T-cell (primary cell): ENCODE results near the gene LMAN2L. TPM values are rescaled to one million over a fixed set of nuclear protein-coding genes. Genes with fewer than 3 reads are reported as not detected.
A peak's percentile ranks its signal among the peaks of the same experiment; 100 is the strongest.

Experiments used
- ATAC-seq, 4 experiments: fragments of 200-7000 bp in 3 of 4; fragments of 150-1000 bp in 1 of 4; cut with Tn5 transposase; replicated peaks in 1 of 4; 1 replicate in 3 of 4; 2 replicates in 1 of 4; pipeline ENCODE4 v1.10.0; 2021; ENCODE audit warnings: moderate library complexity in 3 of 4, mild to moderate bottlenecking in 2 of 4, moderate number of reproducible peaks in 1 of 4
- CTCF ChIA-PET, 2 donors: fragments of 300-600 bp; sonication (Branson Sonifier 250); formaldehyde crosslinking; loops; one replicate each; lab custom pipeline; 2022; ENCODE audit warnings: antibody characterized with exemption in 2 of 2; lab: Charles Lee
- POLR2A ChIA-PET, 2 donors: fragments of 300-600 bp; sonication (Branson Sonifier 250); formaldehyde crosslinking; loops; one replicate each; lab custom pipeline; 2022; ENCODE audit warnings: antibody characterized with exemption in 2 of 2; lab: Charles Lee
- DNase-seq, 35 experiments: peaks; one replicate each; pipeline versions ENCODE4 v3.0.0 to v3.0.0-alpha.2; 2013 to 2023
- H3K27ac ChIP-seq: one replicate; pipeline ENCODE4 v1.5.1; 2013; ENCODE audit warnings: low read length
- H3K27me3 ChIP-seq, 2 experiments: replicated peaks in 1 of 2; 1 replicate in 1 of 2; 2 replicates in 1 of 2; pipeline versions ENCODE4 v1.6.1 to v1.7.0; 2013; ENCODE audit warnings: low read length in 1 of 2, mixed read lengths in 1 of 2; ENCODE audit not compliant: control insufficient read depth in 2 of 2, insufficient read depth in 2 of 2; ENCODE audit errors: extremely low read depth in 1 of 2
- H3K36me3 ChIP-seq, 2 donors: 1 replicate in 1 of 2; 2 replicates in 1 of 2; pipeline versions ENCODE4 v1.6.1 to v1.7.0; 2013; ENCODE audit warnings: low read length in 1 of 2; ENCODE audit not compliant: control insufficient read depth in 2 of 2, insufficient read depth in 1 of 2; ENCODE audit errors: extremely low read depth in 1 of 2
- H3K4me1 ChIP-seq, 2 experiments: 1 replicate in 1 of 2; 2 replicates in 1 of 2; pipeline versions ENCODE4 v1.6.1 to v1.7.0; 2013; ENCODE audit warnings: low read length in 2 of 2, mixed read lengths in 1 of 2; ENCODE audit not compliant: insufficient read depth in 2 of 2, control insufficient read depth in 1 of 2; ENCODE audit errors: extremely low read depth in 1 of 2
- H3K4me3 ChIP-seq, 2 donors: 1 replicate in 1 of 2; 2 replicates in 1 of 2; pipeline versions ENCODE4 v1.5.1 to v1.7.0; 2013; ENCODE audit warnings: mild to moderate bottlenecking in 2 of 2, low read length in 1 of 2, moderate library complexity in 1 of 2; ENCODE audit not compliant: control insufficient read depth in 1 of 2; ENCODE audit errors: extremely low read depth in 1 of 2
- H3K9me3 ChIP-seq: 2 replicates; pipeline ENCODE4 v1.7.0; 2013
- H3K27ac Mint-ChIP-seq, 2 donors: one replicate each; pipeline ENCODE4 v1.8.0; 2020 to 2021; ENCODE audit warnings: mild to moderate bottlenecking in 2 of 2, mixed read lengths in 2 of 2
- H3K27me3 Mint-ChIP-seq, 2 donors: one replicate each; pipeline ENCODE4 v1.8.0; 2021 to 2022; ENCODE audit warnings: mixed read lengths in 2 of 2
- H3K36me3 Mint-ChIP-seq: one replicate; pipeline ENCODE4 v1.8.0; 2021; ENCODE audit warnings: mixed read lengths
- H3K4me1 Mint-ChIP-seq, 3 donors: one replicate each; pipeline ENCODE4 v1.8.0; 2020 to 2022; ENCODE audit warnings: mixed read lengths in 3 of 3, mild to moderate bottlenecking in 1 of 3
- H3K4me3 Mint-ChIP-seq, 3 donors: one replicate each; pipeline ENCODE4 v1.8.0; 2020 to 2022; ENCODE audit warnings: mild to moderate bottlenecking in 3 of 3, mixed read lengths in 3 of 3, moderate library complexity in 3 of 3
- H3K9me3 Mint-ChIP-seq, 3 donors: one replicate each; pipeline ENCODE4 v1.8.0; 2020 to 2022; ENCODE audit warnings: mixed read lengths in 3 of 3
- WGBS: methylation state at CpG from one replicate; pipeline ENCODE4 v1.1.5; 2013; ENCODE audit warnings: missing lambda C conversion rate; ENCODE audit not compliant: insufficient coverage; 5-methylcytosine and 5-hydroxymethylcytosine counted together
- total RNA-seq, 35 experiments: library from RNA in 6 of 35; stranded (reverse) in 6 of 35; fragments of 120-200 nt in 1 of 35; gene quantifications; one replicate each; pipeline versions ENCODE4 v1.2.1 to v1.2.4 and lab custom pipeline; 2013 to 2026

Gene LMAN2L
- total RNA-seq, 5 donors from 2014 or later (not counting 1 experiment from before 2014, with no cell fraction given) = 4.7 to 8.9 (median 7.8) TPM

DNA sequence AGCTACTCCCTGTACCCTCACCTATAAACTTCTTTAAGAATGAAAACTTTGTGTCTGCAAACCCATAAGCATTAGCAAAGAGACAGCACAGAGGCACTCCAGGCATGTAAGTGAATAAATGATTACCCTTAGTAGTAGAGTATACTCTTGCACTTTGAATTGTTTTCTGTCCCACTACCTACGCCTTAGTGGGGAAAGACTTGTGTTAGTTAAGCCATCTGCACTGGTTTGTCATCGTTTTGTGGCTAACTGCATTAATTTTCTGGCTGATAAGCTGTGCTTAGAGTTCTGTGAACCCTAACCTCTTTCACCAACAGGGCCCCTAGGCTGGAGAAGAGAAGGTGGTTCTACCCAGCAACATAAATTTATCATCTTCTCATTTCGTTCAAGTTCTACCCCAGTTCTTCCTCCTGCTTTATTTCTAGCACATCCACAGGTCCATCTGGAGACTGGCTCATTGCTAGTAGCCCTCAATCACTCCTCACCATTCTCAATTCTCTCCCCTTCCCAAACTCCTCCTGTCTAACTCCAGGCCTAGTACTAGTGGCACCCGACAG lies 710 bp downstream of the LMAN2L start:
- 0% methylated on average over 1 of the region's 4 CpGs for whole genome bisulfite sequencing

DNA sequence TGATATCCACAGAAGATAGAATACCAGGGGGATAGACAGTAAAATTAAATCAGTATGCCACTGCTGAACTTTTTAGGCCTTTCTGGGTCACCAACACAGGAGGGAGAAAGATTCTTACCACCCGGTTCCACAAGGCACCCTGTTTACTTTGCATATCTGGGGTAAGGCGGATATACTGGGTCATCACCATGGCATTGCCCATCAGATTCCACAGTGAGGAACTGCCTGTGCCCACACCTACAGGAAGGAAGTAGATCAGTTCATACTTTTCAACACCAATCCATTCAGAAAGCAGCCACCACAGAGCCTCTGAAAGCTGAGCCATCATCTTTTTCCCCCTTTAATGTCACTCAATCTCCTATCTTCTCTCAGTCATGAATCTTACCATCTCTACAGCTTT lies 2.0 kb downstream of the LMAN2L start:
- DNase-seq (peak in 11 of 35 experiments; percentile 9 to 37 (median 18)), ATAC-seq (no peak)
- Histone ChIP-seq H3K4me3 (no peak overlapping the region), H3K27me3 (no peaks in the 10 kb centered on the region), H3K4me1 (peaks cover 9 to 24% of the 10 kb centered on the region in 2 experiments), H3K9me3 (no peaks in the 10 kb centered on the region), H3K27ac (peak overlapping the region; percentile 54), H3K36me3 (peaks cover 0 to 28% of the 10 kb centered on the region in 2 donors)
- Mint-ChIP-seq H3K4me3 (peak overlapping the region; percentile 1 to 8 (median 5)), H3K9me3 (no peaks in the 10 kb centered on the region), H3K4me1 (peaks cover 36 to 47% (median 40%) of the 10 kb centered on the region in 3 donors), H3K27me3 (no peaks in the 10 kb centered on the region), H3K36me3 (peaks cover 23% of the 10 kb centered on the region), H3K27ac (no peak overlapping the region)
- ChIA-PET POLR2A (interaction anchor here in 1 of 2 donors (0.6 kb wide), 1 partner anchor 103 kb away, joined by 11 read pairs; no protein-coding TSS in a partner anchor), CTCF (no interaction called here)
- WGBS = 80% methylated on average over 1 of the region's 2 CpGs

More for the DNA sequence above, 710 bp downstream of the LMAN2L start:
- DNase-seq (no peak), ATAC-seq (no peak)
- Mint-ChIP-seq H3K4me1 (peaks cover 37 to 48% (median 40%) of the 10 kb centered on the region in 3 donors), H3K4me3 (peak overlapping the region; percentile 89 to 100 (median 96)), H3K27me3 (no peaks in the 10 kb centered on the region), H3K27ac (peak overlapping the region; percentile 72 to 93), H3K9me3 (no peaks in the 10 kb centered on the region), H3K36me3 (peaks cover 10% of the 10 kb centered on the region)
- ChIA-PET POLR2A (no interaction called here), CTCF (interaction anchor here (0.6 to 1.6 kb wide), 2 partner anchors 21 to 24 kb away, joined by 3 to 4 read pairs; no protein-coding TSS in a partner anchor)
- Histone ChIP-seq H3K4me1 (peaks cover 9 to 24% of the 10 kb centered on the region in 2 experiments), H3K27ac (peak overlapping the region; percentile 51), H3K9me3 (no peaks in the 10 kb centered on the region), H3K27me3 (no peaks in the 10 kb centered on the region), H3K4me3 (peak overlapping the region; percentile 80 to 85), H3K36me3 (peaks cover 0 to 15% of the 10 kb centered on the region in 2 donors)

DNA sequence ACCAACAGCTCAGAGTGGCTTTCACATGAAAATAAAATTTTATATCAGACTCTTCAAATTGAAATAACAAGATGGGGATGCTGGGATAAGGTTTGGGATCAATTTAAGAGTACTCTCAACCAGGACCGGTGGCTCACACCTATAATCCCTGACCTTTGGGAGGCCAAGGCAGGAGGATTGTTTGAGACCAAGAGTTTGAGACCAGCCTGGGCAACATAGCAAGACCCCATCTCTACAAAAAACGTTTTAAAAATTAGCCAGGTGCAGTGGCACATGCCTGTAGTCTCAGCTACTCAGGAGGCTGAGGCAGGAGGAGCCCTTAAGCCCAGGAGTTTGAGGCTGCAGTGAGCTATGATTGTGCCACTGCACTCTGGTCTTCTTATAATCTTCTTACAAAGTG lies 2.6 kb downstream of the LMAN2L start:
- no CpG with 5 or more reads among the region's 2 CpGs for WGBS
- H3K4me3 Mint-ChIP-seq = no peak overlapping the region
- ATAC-seq (no peak), DNase-seq (no peak)
- H3K4me1 ChIP-seq = peaks cover 9 to 24% of the 10 kb centered on the region in 2 experiments
- ChIA-PET POLR2A (no interaction called here), CTCF (interaction anchor here in 1 of 2 donors (0.7 kb wide), 1 partner anchor 210 kb away, joined by 3 read pairs; no protein-coding TSS in a partner anchor)
- no peaks in the 10 kb centered on the region for H3K27me3 Mint-ChIP-seq
- H3K27me3 ChIP-seq = no peaks in the 10 kb centered on the region
- H3K4me1 Mint-ChIP-seq = peaks cover 34 to 45% (median 40%) of the 10 kb centered on the region in 3 donors
- no peak overlapping the region for H3K4me3 ChIP-seq
- H3K9me3 Mint-ChIP-seq = no peaks in the 10 kb centered on the region
- peaks cover 25% of the 10 kb centered on the region for H3K36me3 Mint-ChIP-seq
- H3K9me3 ChIP-seq = no peaks in the 10 kb centered on the region
- peaks cover 0 to 29% of the 10 kb centered on the region in 2 donors for H3K36me3 ChIP-seq
- no peak overlapping the region for H3K27ac Mint-ChIP-seq
- peak overlapping the region; percentile 54 for H3K27ac ChIP-seq

DNA sequence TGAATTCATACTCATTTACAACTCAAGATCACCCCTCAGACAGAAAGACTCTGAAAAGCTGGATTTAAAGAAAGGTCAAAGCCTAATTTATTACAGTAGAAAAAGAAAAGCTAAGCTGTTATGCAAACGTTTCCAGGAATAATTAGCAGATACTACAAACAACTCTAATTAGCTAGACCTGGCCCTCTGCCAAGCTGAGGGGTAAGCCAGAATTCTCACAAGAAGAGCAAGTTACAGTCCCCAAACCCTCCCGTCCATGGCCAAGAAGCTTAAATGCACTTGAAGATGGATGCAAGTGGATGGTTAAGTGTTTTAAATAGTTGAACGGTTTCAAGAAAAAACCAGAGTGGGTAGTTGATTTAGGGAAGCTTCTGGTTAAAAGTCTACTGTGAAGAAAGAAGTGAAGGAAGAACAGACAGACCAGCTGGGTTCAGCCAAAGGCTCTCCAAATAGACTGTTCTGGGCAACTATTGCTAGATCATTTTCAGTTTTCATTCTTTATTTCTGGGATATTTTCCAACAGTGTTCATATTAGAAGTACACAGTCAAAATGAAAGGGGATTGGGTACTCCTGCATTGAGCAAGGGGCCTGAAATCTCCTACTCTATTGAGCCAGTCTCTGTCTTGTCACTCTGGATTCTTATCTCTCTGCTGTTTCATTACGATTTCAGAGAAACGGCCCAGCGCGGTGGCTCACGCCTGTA lies 4.8 kb downstream of the LMAN2L start:
- peaks cover 38% of the 10 kb centered on the region for H3K36me3 Mint-ChIP-seq

DNA sequence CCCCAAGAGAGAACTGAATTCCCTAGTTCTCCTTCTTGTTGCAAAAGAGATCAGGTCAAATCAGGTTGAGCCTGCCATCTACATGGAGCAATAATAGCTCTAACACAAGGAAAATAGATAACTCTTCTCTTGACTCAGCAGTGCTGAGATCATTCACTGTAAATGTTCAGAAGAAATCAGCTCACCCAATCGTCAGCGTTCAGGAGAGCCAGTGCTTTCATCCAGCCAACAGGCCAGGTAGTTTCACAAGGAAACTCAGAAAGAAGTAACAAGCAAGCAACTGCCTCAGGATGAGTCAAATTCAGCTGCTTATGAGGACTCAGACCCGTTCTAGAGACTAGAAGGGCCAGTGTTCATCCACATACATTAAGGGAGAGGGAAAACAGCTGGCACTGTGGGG lies 5.9 kb downstream of the LMAN2L start:
- H3K9me3 Mint-ChIP-seq = no peaks in the 10 kb centered on the region
- no peak for DNase-seq
- Histone ChIP-seq H3K4me3 (no peak overlapping the region), H3K9me3 (no peaks in the 10 kb centered on the region), H3K36me3 (peaks cover 5 to 56% of the 10 kb centered on the region in 2 donors), H3K27me3 (no peaks in the 10 kb centered on the region), H3K4me1 (peaks cover 3 to 11% of the 10 kb centered on the region in 2 experiments), H3K27ac (no peak overlapping the region)
- POLR2A ChIA-PET = no interaction called here
- H3K4me3 Mint-ChIP-seq = no peak overlapping the region
- WGBS = no CpG with 5 or more reads among the region's 3 CpGs
- CTCF ChIA-PET = no interaction called here
- no peak overlapping the region for H3K27ac Mint-ChIP-seq
- peaks cover 15 to 24% (median 16%) of the 10 kb centered on the region in 3 donors for H3K4me1 Mint-ChIP-seq
- H3K36me3 Mint-ChIP-seq = peaks cover 39% of the 10 kb centered on the region
- ATAC-seq = no peak
- H3K27me3 Mint-ChIP-seq = no peaks in the 10 kb centered on the region

More for the DNA sequence above, 4.8 kb downstream of the LMAN2L start:
- ChIA-PET CTCF (interaction anchor here in 1 of 2 donors (0.7 kb wide), 1 partner anchor 26 kb away, joined by 3 read pairs; the partner anchor contains the start of gene CNNM4), POLR2A (no interaction called here)
- peaks cover 5 to 48% of the 10 kb centered on the region in 2 donors for H3K36me3 ChIP-seq
- Mint-ChIP-seq H3K4me3 (no peak overlapping the region), H3K27me3 (no peaks in the 10 kb centered on the region), H3K27ac (no peak overlapping the region), H3K4me1 (peaks cover 26 to 35% (median 27%) of the 10 kb centered on the region in 3 donors), H3K9me3 (no peaks in the 10 kb centered on the region)
- no peak overlapping the region for H3K27ac ChIP-seq
- no peaks in the 10 kb centered on the region for H3K27me3 ChIP-seq
- ATAC-seq (no peak), DNase-seq (no peak)
- H3K4me1 ChIP-seq = peaks cover 9 to 19% of the 10 kb centered on the region in 2 experiments
- no peak overlapping the region for H3K4me3 ChIP-seq
- WGBS = 80% methylated on average over 1 of the region's 8 CpGs
- H3K9me3 ChIP-seq = no peaks in the 10 kb centered on the region

DNA sequence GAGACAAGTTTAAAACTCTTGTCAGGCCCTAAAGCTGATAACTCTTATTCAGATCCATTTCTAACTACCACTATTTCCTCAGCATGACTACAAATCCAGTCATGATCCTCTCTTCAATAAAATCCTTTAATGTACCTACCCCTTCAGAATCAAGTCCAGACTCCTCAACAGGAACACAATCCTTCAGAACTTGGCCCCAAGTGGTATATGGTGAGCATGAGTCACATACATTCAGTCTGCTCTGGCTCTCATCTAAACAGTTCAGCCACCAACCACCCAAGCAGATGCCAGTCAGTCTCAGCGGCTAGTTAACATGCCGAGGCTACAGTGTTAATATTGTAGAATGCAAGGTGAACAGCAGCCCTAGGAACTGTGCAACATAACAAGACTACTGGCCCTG lies 9.7 kb downstream of the LMAN2L start:
- Mint-ChIP-seq H3K4me3 (no peak overlapping the region), H3K9me3 (no peaks in the 10 kb centered on the region), H3K27me3 (no peaks in the 10 kb centered on the region), H3K36me3 (peaks cover 50% of the 10 kb centered on the region), H3K4me1 (peaks cover 0 to 2% (median 0%) of the 10 kb centered on the region in 3 donors), H3K27ac (no peak overlapping the region)
- Histone ChIP-seq H3K9me3 (no peaks in the 10 kb centered on the region), H3K27me3 (no peaks in the 10 kb centered on the region), H3K36me3 (peaks cover 5 to 50% of the 10 kb centered on the region in 2 donors), H3K4me3 (no peak overlapping the region), H3K27ac (no peak overlapping the region), H3K4me1 (no peaks in the 10 kb centered on the region)
- ChIA-PET POLR2A (no interaction called here), CTCF (no interaction called here)
- DNase-seq (no peak), ATAC-seq (no peak)
- no CpG with 5 or more reads among the region's 2 CpGs for WGBS
